ENCODE results near the gene FHIT.

DNA sequence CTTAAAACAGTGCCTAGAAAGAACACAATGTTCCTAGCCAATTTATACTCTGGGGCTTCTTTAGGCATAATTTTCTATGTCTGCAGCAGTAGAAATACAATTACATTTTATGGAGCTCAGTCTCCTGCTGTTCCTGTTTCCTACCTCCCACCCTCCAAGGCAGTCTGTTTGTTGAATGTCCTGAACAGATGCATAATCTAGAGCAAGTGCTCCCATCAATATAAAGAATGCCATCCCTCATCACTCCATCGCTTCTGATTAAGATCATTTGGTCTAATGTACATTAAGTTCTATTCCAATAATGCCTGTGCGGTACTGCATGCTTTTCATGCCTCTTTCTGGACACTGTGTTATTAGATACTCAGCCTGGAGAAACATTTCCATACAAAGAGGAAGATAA lies 1331.7 kb downstream of the FHIT start:
- TF ChIP-seq, protein P1, sequence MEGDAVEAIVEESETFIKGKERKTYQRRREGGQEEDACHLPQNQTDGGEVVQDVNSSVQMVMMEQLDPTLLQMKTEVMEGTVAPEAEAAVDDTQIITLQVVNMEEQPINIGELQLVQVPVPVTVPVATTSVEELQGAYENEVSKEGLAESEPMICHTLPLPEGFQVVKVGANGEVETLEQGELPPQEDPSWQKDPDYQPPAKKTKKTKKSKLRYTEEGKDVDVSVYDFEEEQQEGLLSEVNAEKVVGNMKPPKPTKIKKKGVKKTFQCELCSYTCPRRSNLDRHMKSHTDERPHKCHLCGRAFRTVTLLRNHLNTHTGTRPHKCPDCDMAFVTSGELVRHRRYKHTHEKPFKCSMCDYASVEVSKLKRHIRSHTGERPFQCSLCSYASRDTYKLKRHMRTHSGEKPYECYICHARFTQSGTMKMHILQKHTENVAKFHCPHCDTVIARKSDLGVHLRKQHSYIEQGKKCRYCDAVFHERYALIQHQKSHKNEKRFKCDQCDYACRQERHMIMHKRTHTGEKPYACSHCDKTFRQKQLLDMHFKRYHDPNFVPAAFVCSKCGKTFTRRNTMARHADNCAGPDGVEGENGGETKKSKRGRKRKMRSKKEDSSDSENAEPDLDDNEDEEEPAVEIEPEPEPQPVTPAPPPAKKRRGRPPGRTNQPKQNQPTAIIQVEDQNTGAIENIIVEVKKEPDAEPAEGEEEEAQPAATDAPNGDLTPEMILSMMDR (conservative IDR thresholded peaks at IDR 0.05; ENCODE audit: low read depth, low read length): no peak
- TF ChIP-seq RFX5 (IDR thresholded peaks at IDR 0.05; ENCODE audit: low read depth, low read length) (no peak), POLR2A (IDR thresholded peaks at IDR 0.05; ENCODE audit: low read depth, low read length) (no peak)
